ENCODE measurements around the gene FANCC. TPM values are rescaled to one million over a fixed set of nuclear protein-coding genes. Genes with fewer than 3 reads are reported as not detected.
A peak's percentile ranks its signal among the peaks of the same experiment; 100 is the strongest.

Gene FANCC
- total and polyA plus RNA-seq, 9 donors, result 9.8 to 16.4 (median 15.0) TPM

DNA sequence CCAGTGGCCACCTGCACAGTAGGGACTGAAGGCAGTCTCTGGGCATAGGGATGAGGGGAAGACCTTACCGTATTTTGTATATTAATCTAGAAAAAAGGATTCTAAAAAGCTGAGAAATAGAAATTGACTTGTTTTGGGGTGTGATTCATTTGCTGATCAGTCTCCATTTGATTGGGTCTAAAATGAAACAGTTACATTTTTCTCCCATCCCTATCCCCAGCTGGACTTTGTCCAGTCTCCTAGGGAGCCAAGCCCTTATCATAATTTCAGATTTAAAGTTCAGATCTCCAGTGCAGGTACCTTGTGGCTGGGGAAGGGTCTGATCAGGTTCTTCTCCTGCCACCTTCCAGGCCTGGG lies 240.8 kb downstream of the FANCC start:
- no peaks in the 10 kb centered on the region for H3K27me3 ChIP-seq (ENCODE audit: control insufficient read depth, insufficient read depth, low read length)
- no peak for DNase-seq
- peaks cover 39% of the 10 kb centered on the region for H3K4me1 ChIP-seq (ENCODE audit: control insufficient read depth, insufficient read depth, low read length)
- peaks cover 30% of the 10 kb centered on the region for H3K36me3 ChIP-seq (ENCODE audit: control insufficient read depth, insufficient read depth, low read length)
- H3K4me3 ChIP-seq (ENCODE audit: low read length), result no peak overlapping the region
- no peak overlapping the region for H3K27ac ChIP-seq (ENCODE audit: low read length)
- no peaks in the 10 kb centered on the region for H3K9me3 ChIP-seq (replicated peaks; ENCODE audit: control insufficient read depth, low read depth, low read length)
- WGBS (ENCODE audit: insufficient coverage), result 80% methylated on average over 1 of the region's 1 CpG

DNA sequence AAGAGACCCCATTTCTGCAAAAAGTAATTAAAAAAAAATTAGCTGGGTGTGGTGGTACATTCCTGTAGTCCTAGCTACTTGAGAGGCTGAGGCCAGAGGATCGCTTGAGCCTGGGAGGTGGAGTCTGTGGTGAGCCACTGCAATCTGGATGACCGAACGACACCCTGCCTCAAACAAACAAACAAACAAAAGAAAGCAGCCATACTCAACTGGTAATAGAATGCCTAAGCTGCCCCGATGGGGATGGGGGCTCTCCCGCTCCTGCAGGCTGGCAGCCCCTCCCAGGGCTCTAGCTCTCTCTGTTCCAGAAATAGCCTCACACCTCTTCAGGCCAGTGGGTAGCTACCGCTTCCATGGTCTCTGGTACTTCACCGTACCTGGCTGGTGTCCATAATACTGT lies 241.8 kb downstream of the FANCC start:
- no peak overlapping the region for H3K4me3 ChIP-seq (ENCODE audit: low read length)
- DNase-seq, result no peak
- 82% methylated on average over 4 of the region's 7 CpGs for WGBS (ENCODE audit: insufficient coverage)
- no peaks in the 10 kb centered on the region for H3K9me3 ChIP-seq (replicated peaks; ENCODE audit: control insufficient read depth, low read depth, low read length)
- H3K27ac ChIP-seq (ENCODE audit: low read length), result no peak overlapping the region
- H3K4me1 ChIP-seq (ENCODE audit: control insufficient read depth, insufficient read depth, low read length), result peaks cover 38% of the 10 kb centered on the region
- H3K27me3 ChIP-seq (ENCODE audit: control insufficient read depth, insufficient read depth, low read length), result no peaks in the 10 kb centered on the region
- H3K36me3 ChIP-seq (ENCODE audit: control insufficient read depth, insufficient read depth, low read length), result peaks cover 25% of the 10 kb centered on the region

DNA sequence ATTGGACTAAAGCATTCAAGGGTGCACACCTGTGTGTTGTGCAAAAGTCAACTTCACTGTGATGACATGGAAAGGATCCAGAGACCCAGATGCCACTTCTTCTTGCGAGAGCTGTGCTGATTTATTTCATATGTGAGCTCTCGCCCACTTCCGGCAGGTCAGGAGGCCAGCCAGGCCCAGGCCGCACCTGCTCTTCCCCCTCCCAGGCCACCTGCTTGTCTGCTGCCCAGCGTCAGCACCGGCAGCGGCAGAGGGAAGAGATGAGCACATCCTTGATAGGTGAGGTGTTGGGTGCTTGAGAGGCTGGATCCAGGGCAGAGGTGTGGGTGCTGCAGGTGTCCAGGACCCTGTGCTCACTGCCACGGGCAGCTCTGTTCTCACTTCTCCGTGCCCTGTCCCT lies 242.9 kb downstream of the FANCC start:
- H3K4me3 ChIP-seq (ENCODE audit: low read length), result no peak overlapping the region
- peaks cover 25% of the 10 kb centered on the region for H3K36me3 ChIP-seq (ENCODE audit: control insufficient read depth, insufficient read depth, low read length)
- no peak overlapping the region for H3K27ac ChIP-seq (ENCODE audit: low read length)
- peaks cover 44% of the 10 kb centered on the region for H3K4me1 ChIP-seq (ENCODE audit: control insufficient read depth, insufficient read depth, low read length)
- no peaks in the 10 kb centered on the region for H3K9me3 ChIP-seq (replicated peaks; ENCODE audit: control insufficient read depth, low read depth, low read length)
- no peak for DNase-seq
- 55% methylated on average over 5 of the region's 9 CpGs for WGBS (ENCODE audit: insufficient coverage)
- H3K27me3 ChIP-seq (ENCODE audit: control insufficient read depth, insufficient read depth, low read length), result no peaks in the 10 kb centered on the region

DNA sequence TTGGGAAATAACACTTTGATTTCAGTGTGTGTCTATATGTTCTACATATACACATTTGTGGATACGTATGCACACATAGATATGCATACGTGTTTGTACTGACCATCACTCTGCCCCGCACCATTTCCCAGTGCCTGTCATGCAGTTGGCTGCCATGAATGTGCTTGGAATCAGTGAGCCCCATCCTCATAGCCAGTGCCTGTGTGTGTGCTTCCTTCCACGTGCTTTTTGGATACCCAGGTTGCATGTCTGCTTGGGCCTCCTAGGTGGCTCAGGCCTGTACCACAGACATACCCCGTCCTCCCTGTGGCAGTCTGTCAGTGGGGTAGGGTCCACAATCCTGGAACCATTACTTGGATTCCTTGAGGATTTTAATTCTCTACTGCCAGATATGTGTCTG lies 243.6 kb downstream of the FANCC start:
- DNase-seq, result no peak
- peaks cover 40% of the 10 kb centered on the region for H3K4me1 ChIP-seq (ENCODE audit: control insufficient read depth, insufficient read depth, low read length)
- H3K27ac ChIP-seq (ENCODE audit: low read length), result no peak overlapping the region
- peaks cover 25% of the 10 kb centered on the region for H3K36me3 ChIP-seq (ENCODE audit: control insufficient read depth, insufficient read depth, low read length)
- no peak overlapping the region for H3K4me3 ChIP-seq (ENCODE audit: low read length)
- no peaks in the 10 kb centered on the region for H3K9me3 ChIP-seq (replicated peaks; ENCODE audit: control insufficient read depth, low read depth, low read length)
- H3K27me3 ChIP-seq (ENCODE audit: control insufficient read depth, insufficient read depth, low read length), result no peaks in the 10 kb centered on the region
- 84% methylated on average over 2 of the region's 5 CpGs for WGBS (ENCODE audit: insufficient coverage)

DNA sequence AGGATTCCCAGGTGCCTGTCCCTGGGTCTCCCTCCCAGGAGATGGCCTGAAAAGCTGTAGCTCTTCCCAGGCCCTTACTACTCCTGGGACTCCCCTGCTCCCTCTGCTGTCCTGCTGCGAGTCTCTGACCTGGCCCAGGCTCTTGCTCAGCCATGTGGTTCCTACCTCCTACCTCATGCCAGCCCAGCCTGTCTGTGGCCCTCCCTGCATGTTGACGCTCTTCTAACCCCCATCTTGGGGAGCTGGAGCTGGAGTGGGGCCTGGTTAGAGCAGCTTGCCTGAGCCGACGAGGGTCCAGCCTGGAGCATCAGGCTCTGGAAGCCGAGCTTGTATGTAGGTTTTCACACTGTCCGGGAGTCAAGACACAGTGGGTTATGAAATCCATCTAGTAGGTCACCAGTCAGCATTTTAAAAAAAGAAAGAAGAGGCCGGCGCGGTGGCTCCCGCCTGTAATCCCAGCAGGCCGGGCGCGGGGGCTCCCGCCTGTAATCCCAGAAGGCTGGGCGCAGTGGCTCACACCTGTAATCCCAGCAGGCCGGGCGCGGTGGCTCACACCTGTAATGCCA lies 244.4 kb downstream of the FANCC start:
- Histone ChIP-seq H3K27me3 (ENCODE audit: control insufficient read depth, insufficient read depth, low read length) (no peaks in the 10 kb centered on the region), H3K4me1 (ENCODE audit: control insufficient read depth, insufficient read depth, low read length) (peaks cover 32% of the 10 kb centered on the region), H3K4me3 (ENCODE audit: low read length) (no peak overlapping the region), H3K36me3 (ENCODE audit: control insufficient read depth, insufficient read depth, low read length) (peaks cover 21% of the 10 kb centered on the region), H3K27ac (ENCODE audit: low read length) (no peak overlapping the region), H3K9me3 (replicated peaks; ENCODE audit: control insufficient read depth, low read depth, low read length) (no peaks in the 10 kb centered on the region)
- no peak for DNase-seq
- 91% methylated on average over 8 of the region's 18 CpGs for WGBS (ENCODE audit: insufficient coverage)

DNA sequence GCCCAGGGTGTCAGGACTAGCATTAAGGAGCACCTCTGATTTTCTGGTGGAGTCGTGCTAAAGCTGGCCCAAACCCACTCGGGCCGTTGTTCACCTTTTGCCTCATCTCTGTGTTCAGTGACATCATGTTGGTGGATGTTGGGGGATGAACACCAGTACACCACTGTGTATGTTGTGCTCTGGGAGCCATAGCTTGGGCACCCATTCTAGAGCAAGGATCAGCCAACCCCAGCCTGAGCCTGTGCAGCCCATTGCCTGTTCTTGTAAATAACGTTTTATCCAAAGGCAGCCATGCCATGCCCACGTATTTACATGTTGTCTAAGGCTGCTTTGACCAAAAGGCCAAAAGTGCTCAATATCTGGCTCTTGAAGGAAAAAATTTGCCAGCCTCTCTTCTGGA lies 245.6 kb downstream of the FANCC start:
- Histone ChIP-seq H3K4me1 (ENCODE audit: control insufficient read depth, insufficient read depth, low read length) (peaks cover 20% of the 10 kb centered on the region), H3K27me3 (ENCODE audit: control insufficient read depth, insufficient read depth, low read length) (no peaks in the 10 kb centered on the region), H3K36me3 (ENCODE audit: control insufficient read depth, insufficient read depth, low read length) (peaks cover 21% of the 10 kb centered on the region), H3K27ac (ENCODE audit: low read length) (no peak overlapping the region), H3K4me3 (ENCODE audit: low read length) (no peak overlapping the region), H3K9me3 (replicated peaks; ENCODE audit: control insufficient read depth, low read depth, low read length) (no peaks in the 10 kb centered on the region)
- WGBS (ENCODE audit: insufficient coverage), result 97% methylated on average over 5 of the region's 5 CpGs
- no peak for DNase-seq

DNA sequence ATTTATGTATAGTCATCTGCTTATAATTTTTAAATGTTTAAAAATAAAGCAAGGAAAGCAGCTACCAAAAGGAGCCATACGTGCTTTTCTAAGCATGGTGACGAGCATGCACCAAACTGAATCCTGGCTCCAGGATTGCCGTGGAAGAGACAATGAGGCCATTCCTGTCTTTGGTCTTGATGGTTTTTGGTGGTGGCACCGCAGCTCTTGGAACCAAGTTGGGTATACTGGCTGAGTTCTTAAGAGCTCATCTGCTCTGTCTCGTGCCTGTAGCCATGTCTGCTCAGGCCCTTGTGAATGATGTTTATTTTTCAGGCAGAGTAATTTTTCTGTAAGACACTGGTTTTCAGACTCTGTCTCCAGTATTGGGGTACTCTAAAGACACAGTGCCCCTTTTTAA lies 246.1 kb downstream of the FANCC start:
- Histone ChIP-seq H3K4me1 (ENCODE audit: control insufficient read depth, insufficient read depth, low read length) (peaks cover 18% of the 10 kb centered on the region), H3K27me3 (ENCODE audit: control insufficient read depth, insufficient read depth, low read length) (no peaks in the 10 kb centered on the region), H3K27ac (ENCODE audit: low read length) (no peak overlapping the region), H3K36me3 (ENCODE audit: control insufficient read depth, insufficient read depth, low read length) (peaks cover 24% of the 10 kb centered on the region), H3K9me3 (replicated peaks; ENCODE audit: control insufficient read depth, low read depth, low read length) (no peaks in the 10 kb centered on the region), H3K4me3 (ENCODE audit: low read length) (no peak overlapping the region)
- DNase-seq, result no peak
- WGBS (ENCODE audit: insufficient coverage), result 98% methylated on average over 4 of the region's 5 CpGs

DNA sequence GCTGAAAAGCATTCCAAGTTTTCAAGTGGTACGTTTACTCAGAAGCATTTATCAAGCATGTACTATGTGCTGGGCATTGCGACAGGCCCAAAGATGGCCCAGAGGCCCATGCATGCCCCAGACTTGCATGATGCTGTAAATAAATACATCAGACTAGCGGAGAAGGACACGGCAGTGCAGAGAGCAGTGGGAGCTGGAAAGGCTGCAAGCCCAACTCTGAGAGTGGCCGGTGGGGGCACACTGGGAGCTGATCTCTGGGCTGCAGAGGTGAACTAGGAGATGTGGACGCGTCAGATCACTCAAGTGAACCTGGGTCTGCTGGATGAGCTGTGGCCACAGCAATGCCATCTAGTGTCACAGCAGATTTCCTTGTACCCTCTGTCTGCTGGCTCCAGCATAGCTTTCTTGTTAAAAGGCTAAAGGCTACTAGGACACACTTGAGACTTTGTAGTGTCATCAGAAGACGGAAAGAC lies 246.9 kb downstream of the FANCC start:
- Histone ChIP-seq H3K4me1 (ENCODE audit: control insufficient read depth, insufficient read depth, low read length) (peaks cover 19% of the 10 kb centered on the region), H3K27me3 (ENCODE audit: control insufficient read depth, insufficient read depth, low read length) (no peaks in the 10 kb centered on the region), H3K36me3 (ENCODE audit: control insufficient read depth, insufficient read depth, low read length) (peaks cover 21% of the 10 kb centered on the region), H3K4me3 (ENCODE audit: low read length) (no peak overlapping the region), H3K9me3 (replicated peaks; ENCODE audit: control insufficient read depth, low read depth, low read length) (no peaks in the 10 kb centered on the region), H3K27ac (ENCODE audit: low read length) (no peak overlapping the region)
- 69% methylated on average over 8 of the region's 8 CpGs for WGBS (ENCODE audit: insufficient coverage)
- DNase-seq, result no peak

DNA sequence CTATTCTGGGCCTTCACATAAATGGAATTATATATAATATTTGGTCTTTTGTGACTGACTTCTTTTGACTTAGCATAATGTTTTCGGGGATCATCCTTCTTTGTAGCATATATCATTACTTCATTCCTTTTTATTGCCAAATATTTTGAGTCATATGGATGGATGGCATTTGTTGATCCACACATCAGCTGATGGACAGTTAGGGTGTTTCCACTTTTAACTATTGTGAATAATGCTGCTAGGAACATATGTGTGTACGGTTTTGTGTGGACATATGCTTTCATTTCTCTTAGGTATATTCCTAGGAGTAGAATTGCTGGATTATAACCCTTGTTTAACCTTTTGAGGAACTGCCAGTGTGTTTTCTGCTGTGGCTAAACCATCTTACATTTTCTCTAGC lies 249.6 kb downstream of the FANCC start:
- Histone ChIP-seq H3K9me3 (replicated peaks; ENCODE audit: control insufficient read depth, low read depth, low read length) (no peaks in the 10 kb centered on the region), H3K27me3 (ENCODE audit: control insufficient read depth, insufficient read depth, low read length) (no peaks in the 10 kb centered on the region), H3K36me3 (ENCODE audit: control insufficient read depth, insufficient read depth, low read length) (peaks cover 32% of the 10 kb centered on the region), H3K4me1 (ENCODE audit: control insufficient read depth, insufficient read depth, low read length) (peaks cover 27% of the 10 kb centered on the region), H3K4me3 (ENCODE audit: low read length) (no peak overlapping the region), H3K27ac (ENCODE audit: low read length) (no peak overlapping the region)
- DNase-seq, result no peak
- no CpG with 5 or more reads among the region's 2 CpGs for WGBS (ENCODE audit: insufficient coverage)

DNA sequence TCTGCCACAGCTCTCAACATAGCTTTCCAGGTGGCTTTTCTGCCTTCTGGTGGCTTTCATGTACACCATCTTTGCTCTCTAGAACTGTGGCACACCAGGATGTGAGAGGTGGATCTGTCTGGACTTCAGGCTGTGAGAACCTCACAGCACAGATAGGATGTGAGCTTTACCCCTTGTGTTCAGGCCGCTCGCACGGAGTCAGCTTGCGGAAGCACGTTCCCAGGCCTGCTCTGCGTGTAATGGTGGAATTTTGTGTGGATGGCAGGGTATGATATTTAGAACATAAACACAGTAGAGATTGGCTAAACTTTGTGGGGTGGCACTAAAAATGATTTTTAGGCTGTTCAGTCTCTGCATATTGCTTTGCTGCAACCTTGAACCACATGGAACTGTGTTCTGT lies 250.5 kb downstream of the FANCC start:
- H3K4me1 ChIP-seq (ENCODE audit: control insufficient read depth, insufficient read depth, low read length), result peaks cover 34% of the 10 kb centered on the region
- 98% methylated on average over 6 of the region's 6 CpGs for WGBS (ENCODE audit: insufficient coverage)

DNA sequence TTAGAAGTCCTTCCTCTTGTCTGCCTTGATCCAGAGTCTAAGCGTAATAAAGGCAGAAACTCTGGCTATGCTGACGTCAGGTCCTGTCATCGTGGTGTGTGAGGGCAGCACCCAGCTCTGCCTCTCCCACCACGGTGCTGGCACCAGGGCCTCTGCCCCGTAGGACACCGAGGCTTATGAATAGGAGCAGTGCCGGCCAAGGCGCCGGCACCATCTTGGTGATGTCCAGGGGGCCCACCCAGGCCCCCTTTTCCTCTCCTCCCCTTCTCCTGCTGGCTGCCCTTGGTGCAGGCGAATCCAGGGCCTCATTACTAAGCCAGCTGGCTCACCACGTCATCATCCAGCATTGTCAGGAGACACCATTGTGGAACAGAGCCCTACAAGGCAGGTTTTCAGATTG lies 252.3 kb downstream of the FANCC start:
- peaks cover 38% of the 10 kb centered on the region for H3K4me1 ChIP-seq (ENCODE audit: control insufficient read depth, insufficient read depth, low read length)
- 69% methylated on average over 5 of the region's 11 CpGs for WGBS (ENCODE audit: insufficient coverage)

More for the DNA sequence above, 250.5 kb downstream of the FANCC start:
- H3K27ac ChIP-seq (ENCODE audit: low read length), result no peak overlapping the region
- peaks cover 34% of the 10 kb centered on the region for H3K36me3 ChIP-seq (ENCODE audit: control insufficient read depth, insufficient read depth, low read length)
- DNase-seq, result no peak
- no peaks in the 10 kb centered on the region for H3K9me3 ChIP-seq (replicated peaks; ENCODE audit: control insufficient read depth, low read depth, low read length)
- no peak overlapping the region for H3K4me3 ChIP-seq (ENCODE audit: low read length)
- H3K27me3 ChIP-seq (ENCODE audit: control insufficient read depth, insufficient read depth, low read length), result no peaks in the 10 kb centered on the region

More for the DNA sequence above, 252.3 kb downstream of the FANCC start:
- Histone ChIP-seq H3K36me3 (ENCODE audit: control insufficient read depth, insufficient read depth, low read length) (peaks cover 36% of the 10 kb centered on the region), H3K4me3 (ENCODE audit: low read length) (no peak overlapping the region), H3K27me3 (ENCODE audit: control insufficient read depth, insufficient read depth, low read length) (no peaks in the 10 kb centered on the region), H3K27ac (ENCODE audit: low read length) (peak overlapping the region; percentile 6), H3K9me3 (replicated peaks; ENCODE audit: control insufficient read depth, low read depth, low read length) (no peaks in the 10 kb centered on the region)
- DNase-seq, result peak; percentile 54
